Ovary (tissue), 3 donors: ENCODE results near the gene MACC1.

Source experiments
- CTCF ChIP-seq, 3 donors: fragments of 450-650 bp in 2 of 3; fragments of 200-600 bp in 1 of 3; IDR thresholded peaks; one replicate each; pipeline versions ENCODE4 v1.5.1 to v1.8.0; 2016 to 2022; ENCODE audit warnings: antibody characterized with exemption in 3 of 3, mild to moderate bottlenecking in 1 of 3
- POLR2A ChIP-seq: fragments of 450-650 bp; IDR thresholded peaks from one replicate; pipeline ENCODE4 v1.6.1; 2017; ENCODE audit warnings: antibody characterized with exemption, mild to moderate bottlenecking, moderate library complexity
- donor health status: DM: no; HTN: no; CAD: no.

GRCh38 chr7:20224025-20224424, 6.8 kb upstream of the MACC1 start:
- TF ChIP-seq CTCF (IDR thresholded peaks at IDR 0.05) (no peak), POLR2A (no peak)
